Chondrocyte (in vitro differentiated cells): ENCODE data around the gene USP1. TPM values are rescaled to one million over a fixed set of nuclear protein-coding genes. Genes with fewer than 3 reads are reported as not detected.

Experiments
- DNase-seq: peaks from one replicate; pipeline ENCODE4 v3.0.0; 2021; ENCODE audit warnings: mixed read lengths, low spot score
- H3K27ac Mint-ChIP-seq: one replicate; pipeline ENCODE4 v1.8.0; 2021; ENCODE audit warnings: mild to moderate bottlenecking, moderate library complexity, mixed read lengths; ENCODE audit not compliant: unreplicated experiment
- H3K27me3 Mint-ChIP-seq: 2 replicates; pipeline ENCODE4 v1.8.0; 2021; ENCODE audit warnings: low read depth, mixed read lengths
- H3K36me3 Mint-ChIP-seq: 2 replicates; pipeline ENCODE4 v1.8.0; 2021; ENCODE audit warnings: low read depth, mixed read lengths
- H3K4me1 Mint-ChIP-seq: 2 replicates; pipeline ENCODE4 v1.8.0; 2021; ENCODE audit warnings: low read depth, mild to moderate bottlenecking, mixed read lengths
- H3K4me3 Mint-ChIP-seq: one replicate; pipeline ENCODE4 v1.8.0; 2021; ENCODE audit warnings: mild to moderate bottlenecking, moderate library complexity, mixed read lengths; ENCODE audit not compliant: unreplicated experiment
- H3K9me3 Mint-ChIP-seq: 2 replicates; pipeline ENCODE4 v1.8.0; 2021; ENCODE audit warnings: low read depth, mixed read lengths
- total RNA-seq: library from RNA; stranded (reverse); gene quantifications from 3 replicates; pipeline ENCODE4 v1.2.1, GENCODE V29; 2021
- TF ChIP-seq, protein P1 (sequence below): fragments of 200-600 bp; sonication (generic); IDR thresholded peaks from 2 replicates; pipeline ENCODE4 v1.5.0; 2021; ENCODE audit warnings: antibody characterized with exemption, mild to moderate bottlenecking, moderate library complexity

The USP1 gene
- total RNA-seq, 1 donor from 2014 or later = 21.9 TPM

DNA sequence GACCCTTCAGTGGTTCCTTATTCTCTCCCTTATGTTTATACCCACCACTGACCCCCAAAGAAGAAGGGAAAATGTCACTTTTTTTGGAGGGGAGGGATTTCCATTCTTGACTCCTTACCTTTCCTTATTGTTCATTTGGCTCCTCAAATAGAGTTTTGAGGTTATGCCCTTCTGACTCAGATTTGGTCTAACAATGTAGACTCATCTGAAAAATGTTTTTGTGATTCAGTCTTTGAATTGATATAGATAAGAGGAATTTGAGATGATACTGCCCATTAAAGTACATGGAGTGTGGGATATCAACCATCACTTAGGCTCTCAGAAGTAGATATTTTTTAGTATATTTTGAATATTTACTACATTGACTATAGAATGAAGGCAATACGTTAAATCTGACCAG, 16.1 kb downstream of the USP1 start:
- Mint-ChIP-seq H3K27me3 (no peaks in the 10 kb centered on the region), H3K4me1 (no peaks in the 10 kb centered on the region), H3K27ac (no peak overlapping the region), H3K9me3 (no peaks in the 10 kb centered on the region), H3K36me3 (peaks cover 24% of the 10 kb centered on the region), H3K4me3 (no peak overlapping the region)
- TF ChIP-seq, protein P1, sequence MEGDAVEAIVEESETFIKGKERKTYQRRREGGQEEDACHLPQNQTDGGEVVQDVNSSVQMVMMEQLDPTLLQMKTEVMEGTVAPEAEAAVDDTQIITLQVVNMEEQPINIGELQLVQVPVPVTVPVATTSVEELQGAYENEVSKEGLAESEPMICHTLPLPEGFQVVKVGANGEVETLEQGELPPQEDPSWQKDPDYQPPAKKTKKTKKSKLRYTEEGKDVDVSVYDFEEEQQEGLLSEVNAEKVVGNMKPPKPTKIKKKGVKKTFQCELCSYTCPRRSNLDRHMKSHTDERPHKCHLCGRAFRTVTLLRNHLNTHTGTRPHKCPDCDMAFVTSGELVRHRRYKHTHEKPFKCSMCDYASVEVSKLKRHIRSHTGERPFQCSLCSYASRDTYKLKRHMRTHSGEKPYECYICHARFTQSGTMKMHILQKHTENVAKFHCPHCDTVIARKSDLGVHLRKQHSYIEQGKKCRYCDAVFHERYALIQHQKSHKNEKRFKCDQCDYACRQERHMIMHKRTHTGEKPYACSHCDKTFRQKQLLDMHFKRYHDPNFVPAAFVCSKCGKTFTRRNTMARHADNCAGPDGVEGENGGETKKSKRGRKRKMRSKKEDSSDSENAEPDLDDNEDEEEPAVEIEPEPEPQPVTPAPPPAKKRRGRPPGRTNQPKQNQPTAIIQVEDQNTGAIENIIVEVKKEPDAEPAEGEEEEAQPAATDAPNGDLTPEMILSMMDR = no peak
- DNase-seq = no peak

DNA sequence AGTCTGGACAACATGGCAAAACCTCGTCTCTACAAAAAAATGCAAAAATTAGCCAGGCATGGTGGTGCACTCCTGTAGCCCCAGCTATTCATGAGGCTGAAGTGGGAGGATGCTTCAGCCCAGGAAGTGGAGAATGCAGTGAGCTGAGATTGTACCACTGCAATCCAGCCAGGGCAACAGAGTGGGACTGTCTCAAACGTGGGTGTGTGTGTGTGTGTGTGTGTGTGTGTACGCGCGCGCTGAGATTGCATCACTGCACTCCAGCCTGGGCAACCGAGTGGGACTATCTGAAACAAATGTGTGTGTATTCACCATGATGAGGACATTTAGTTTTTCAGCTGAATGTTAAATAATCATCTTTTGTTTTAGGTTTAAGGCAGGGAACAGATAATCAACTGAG, 21.1 kb downstream of the USP1 start:
- no peaks in the 10 kb centered on the region for H3K9me3 Mint-ChIP-seq
- no peak overlapping the region for H3K4me3 Mint-ChIP-seq
- H3K27me3 Mint-ChIP-seq = no peaks in the 10 kb centered on the region
- TF ChIP-seq, protein P1 = no peak
- no peak overlapping the region for H3K27ac Mint-ChIP-seq
- no peak for DNase-seq
- H3K4me1 Mint-ChIP-seq = no peaks in the 10 kb centered on the region
- peaks cover 15% of the 10 kb centered on the region for H3K36me3 Mint-ChIP-seq

DNA sequence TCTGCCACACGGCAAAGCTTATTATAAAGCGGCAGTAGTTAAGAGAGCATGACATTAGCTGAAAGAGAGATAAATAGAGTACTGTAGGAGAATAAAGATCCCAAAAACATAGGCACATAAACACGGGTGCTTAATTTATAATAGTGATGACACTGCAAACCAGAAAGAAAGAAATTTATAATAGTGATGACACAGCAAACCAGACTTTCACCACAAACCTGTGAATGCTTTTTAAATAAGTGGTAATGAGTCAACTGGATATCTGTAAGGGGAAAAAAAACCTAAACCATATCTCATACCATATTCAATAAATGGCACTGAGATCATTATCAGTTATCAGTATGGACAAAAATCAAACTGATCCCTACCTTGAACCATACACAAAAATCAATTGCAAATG, 25.5 kb downstream of the USP1 start:
- TF ChIP-seq, protein P1 = no peak
- peaks cover 24% of the 10 kb centered on the region for H3K36me3 Mint-ChIP-seq
- no peak overlapping the region for H3K27ac Mint-ChIP-seq
- no peaks in the 10 kb centered on the region for H3K4me1 Mint-ChIP-seq
- H3K4me3 Mint-ChIP-seq = no peak overlapping the region
- H3K9me3 Mint-ChIP-seq = no peaks in the 10 kb centered on the region
- no peaks in the 10 kb centered on the region for H3K27me3 Mint-ChIP-seq
- DNase-seq = no peak

DNA sequence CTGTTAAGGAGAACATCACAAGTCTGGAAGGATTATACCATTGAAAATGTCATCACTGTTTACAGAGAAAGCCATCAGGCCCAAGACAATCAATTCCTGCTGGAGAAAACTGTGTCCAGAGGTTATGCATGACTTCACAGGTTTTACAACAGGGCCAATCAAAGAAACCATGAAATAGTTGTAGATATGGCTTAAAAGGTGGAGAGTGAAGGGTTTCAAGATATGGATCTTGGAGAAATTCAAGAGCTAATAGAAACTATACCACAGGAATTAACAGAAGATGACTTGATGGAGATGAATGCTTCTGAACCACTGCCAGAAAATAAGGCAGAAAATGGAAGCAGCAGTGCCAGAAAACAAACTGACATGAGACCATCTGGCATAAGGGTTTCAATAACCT, 30.2 kb downstream of the USP1 start:
- DNase-seq = no peak
- no peak overlapping the region for H3K4me3 Mint-ChIP-seq
- TF ChIP-seq, protein P1 = no peak
- H3K27me3 Mint-ChIP-seq = no peaks in the 10 kb centered on the region
- H3K36me3 Mint-ChIP-seq = peaks cover 58% of the 10 kb centered on the region
- no peak overlapping the region for H3K27ac Mint-ChIP-seq
- H3K9me3 Mint-ChIP-seq = peaks cover 19% of the 10 kb centered on the region
- no peaks in the 10 kb centered on the region for H3K4me1 Mint-ChIP-seq

DNA sequence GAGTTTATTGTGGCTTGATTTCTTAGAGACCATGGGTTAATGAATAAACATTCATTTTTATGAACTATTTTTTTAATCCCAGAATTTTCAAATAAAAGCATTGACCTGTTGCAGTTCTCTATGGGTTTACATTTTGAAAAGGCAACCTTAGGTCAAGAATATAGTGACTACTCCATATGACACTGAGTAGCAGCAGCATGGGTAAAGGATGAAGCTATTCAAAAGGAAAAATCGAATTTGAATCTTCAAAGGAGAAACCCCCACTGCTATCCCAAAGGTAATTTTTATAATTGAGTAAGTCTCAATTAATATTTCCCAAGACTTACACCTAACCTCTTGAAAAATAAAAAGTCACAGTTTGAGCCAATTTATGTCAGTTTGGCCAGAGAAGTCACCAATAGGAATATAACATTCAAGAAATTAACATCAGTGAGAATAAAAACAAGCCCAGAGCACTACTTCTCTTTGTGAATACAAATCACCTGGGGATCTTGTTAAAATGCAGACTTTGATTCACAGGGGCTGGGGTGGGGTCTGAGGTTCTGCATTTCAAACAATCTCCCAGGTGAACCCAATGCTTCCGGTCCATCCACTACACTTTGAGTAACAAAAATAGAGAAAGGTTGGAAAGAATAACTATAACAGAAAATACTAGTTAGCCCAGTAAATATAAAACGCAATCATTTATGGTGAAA, 39.8 kb downstream of the USP1 start:
- H3K4me3 Mint-ChIP-seq = no peak overlapping the region
- H3K36me3 Mint-ChIP-seq = peaks cover 27% of the 10 kb centered on the region
- no peak for DNase-seq
- H3K27ac Mint-ChIP-seq = no peak overlapping the region
- H3K9me3 Mint-ChIP-seq = no peaks in the 10 kb centered on the region
- peaks cover 3% of the 10 kb centered on the region for H3K4me1 Mint-ChIP-seq
- no peaks in the 10 kb centered on the region for H3K27me3 Mint-ChIP-seq
- TF ChIP-seq, protein P1 = no peak
